OCI-LY1 (cell line): ENCODE results near the gene CHST12.

Experiments used
- CTCF ChIP-seq: fragments of 200-600 bp; sonication (generic), shearing (Covaris generic); IDR thresholded peaks from 2 replicates; pipeline ENCODE4 v1.5.1; 2017; ENCODE audit warnings: mild to moderate bottlenecking, antibody characterized with exemption, low read length, moderate library complexity, mixed read lengths
- EZH2 ChIP-seq: fragments of 200-600 bp; sonication (generic), shearing (Covaris generic); IDR thresholded peaks from 2 replicates; pipeline ENCODE4 v1.8.0; 2017; ENCODE audit warnings: borderline replicate concordance, mixed run types, mild to moderate bottlenecking, antibody characterized with exemption, low read length, moderate library complexity, mixed read lengths

- peak; percentile 49; the same call in 1 of the 2 replicates for TF ChIP-seq CTCF
- no peak for TF ChIP-seq EZH2
These were observed 79.5 kb downstream of the CHST12 start for GRCh38 chr7:2482725-2483451.
